ENCODE measurements around the gene ADH1B. TPM values are rescaled to one million over a fixed set of nuclear protein-coding genes. Genes with fewer than 3 reads are reported as not detected.
A peak's percentile ranks its signal among the peaks of the same experiment; 100 is the strongest.
"Not testable (repeated sequence)": the region's sequence is repeated elsewhere in the genome, so short reads cannot be mapped to it uniquely, and the experiment has no call there.

The ADH1B gene
- total RNA-seq (100 to 1,000 TPM; 312 to 427 TPM), polyA plus RNA-seq (ENCODE audit: insufficient read length in 6 of 6) (1,000 to 10,000 TPM in 4 of 6 donors, 100 to 1,000 TPM in 2; 961 to 1,119 (median 1,010) TPM)
- long read RNA-seq, donor 1, full-length matches to known transcripts: 272 of 618 reads
- long read RNA-seq, donor 1, partial matches to known transcripts: 336 of 618 reads
- long read RNA-seq, donor 1, other reads (novel, unspliced or antisense): 10 of 618 reads
- long read RNA-seq, donor 2, full-length matches to known transcripts: 185 of 337 reads
- long read RNA-seq, donor 2, partial matches to known transcripts: 152 of 337 reads
- long read RNA-seq, donor 2, other reads (novel, unspliced or antisense): 0 of 337 reads
- long read RNA-seq, donor 3, full-length matches to known transcripts: 145 of 217 reads
- long read RNA-seq, donor 3, partial matches to known transcripts: 72 of 217 reads
- long read RNA-seq, donor 3, other reads (novel, unspliced or antisense): 0 of 217 reads
- long read RNA-seq, donor 4, full-length matches to known transcripts: 131 of 183 reads
- long read RNA-seq, donor 4, partial matches to known transcripts: 38 of 183 reads
- long read RNA-seq, donor 4, other reads (novel, unspliced or antisense): 14 of 183 reads
- long read RNA-seq, donor 5, full-length matches to known transcripts: 241 of 436 reads
- long read RNA-seq, donor 5, partial matches to known transcripts: 190 of 436 reads
- long read RNA-seq, donor 5, other reads (novel, unspliced or antisense): 5 of 436 reads
- long read RNA-seq, donor 6, full-length matches to known transcripts: 270 of 401 reads
- long read RNA-seq, donor 6, partial matches to known transcripts: 121 of 401 reads
- long read RNA-seq, donor 6, other reads (novel, unspliced or antisense): 10 of 401 reads
- long read RNA-seq, donor 7, full-length matches to known transcripts: 231 of 293 reads
- long read RNA-seq, donor 7, partial matches to known transcripts: 62 of 293 reads
- long read RNA-seq, donor 7, other reads (novel, unspliced or antisense): 0 of 293 reads
- long read RNA-seq, donor 8, full-length matches to known transcripts: 215 of 322 reads
- long read RNA-seq, donor 8, partial matches to known transcripts: 107 of 322 reads
- long read RNA-seq, donor 8, other reads (novel, unspliced or antisense): 0 of 322 reads
- long read RNA-seq, donor 9, full-length matches to known transcripts: 1 of 1 reads
- long read RNA-seq, donor 9, partial matches to known transcripts: 0 of 1 reads
- long read RNA-seq, donor 9, other reads (novel, unspliced or antisense): 0 of 1 reads
- long read RNA-seq, donor 10, full-length matches to known transcripts: 181 of 200 reads
- long read RNA-seq, donor 10, partial matches to known transcripts: 15 of 200 reads
- long read RNA-seq, donor 10, other reads (novel, unspliced or antisense): 4 of 200 reads
- long read RNA-seq, donor 11: 0 reads
- long read RNA-seq, donor 12, full-length matches to known transcripts: 172 of 260 reads
- long read RNA-seq, donor 12, partial matches to known transcripts: 88 of 260 reads
- long read RNA-seq, donor 12, other reads (novel, unspliced or antisense): 0 of 260 reads

DNA sequence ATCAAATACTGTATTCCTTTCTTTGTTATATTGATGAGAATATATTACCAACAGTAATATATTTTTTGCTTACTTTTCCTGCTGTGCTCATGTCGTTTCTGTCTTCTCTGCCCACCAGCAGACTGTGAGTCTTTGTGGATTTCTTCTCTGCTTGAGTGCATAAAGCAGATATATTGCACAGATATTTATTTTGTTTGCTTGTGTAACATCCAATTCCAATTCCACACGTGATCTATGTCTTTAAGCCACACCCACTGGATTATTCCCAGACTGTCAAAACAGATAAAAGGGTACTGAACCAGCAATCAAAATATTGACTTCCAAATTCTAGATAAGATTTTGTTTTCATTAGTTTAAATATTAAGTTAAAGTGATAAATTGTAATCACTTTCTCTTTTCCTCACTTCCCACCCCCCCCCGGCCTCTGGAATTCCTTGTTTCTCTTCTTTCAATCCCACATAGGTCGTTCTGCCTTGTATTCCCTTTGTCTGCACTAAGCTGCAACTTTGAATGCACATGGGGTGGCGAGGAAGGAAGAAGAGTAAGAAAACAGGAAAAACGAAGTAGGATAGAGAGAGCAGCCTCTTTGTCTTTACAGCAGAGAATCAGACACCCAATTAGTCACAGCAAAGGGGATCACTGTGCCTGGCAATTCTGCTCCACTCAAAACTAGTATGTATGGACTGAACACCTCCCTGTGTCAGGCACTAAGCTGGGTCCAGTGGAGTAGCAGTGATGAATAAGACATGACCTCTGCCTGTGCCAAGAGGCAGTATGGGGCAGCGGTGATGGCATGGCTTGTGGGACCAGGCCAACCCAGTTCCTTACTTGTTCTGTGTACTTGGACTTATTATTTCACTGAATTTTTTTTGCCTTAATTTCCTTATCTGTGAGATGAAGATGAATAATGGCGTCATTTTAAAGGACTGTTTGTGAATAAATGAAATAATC lies at the start of gene ADH1B:
TSS of gene ADH1B (minus strand) at position 161 of the 951 bp plus-strand sequence. CDS start at position 91, 70 bp downstream.
- H3K36me3 ChIP-seq: no peaks in the 10 kb centered on the region
- intact Hi-C loops (cut with DNase I): no loop called here
- peak within 1 kb of the TSS; percentile 34 to 68 for H3K27ac ChIP-seq
- H3K27me3 ChIP-seq: no peaks in the 10 kb centered on the region
- no peaks in the 10 kb centered on the region for H3K9me3 ChIP-seq
- TF ChIP-seq, protein P1, sequence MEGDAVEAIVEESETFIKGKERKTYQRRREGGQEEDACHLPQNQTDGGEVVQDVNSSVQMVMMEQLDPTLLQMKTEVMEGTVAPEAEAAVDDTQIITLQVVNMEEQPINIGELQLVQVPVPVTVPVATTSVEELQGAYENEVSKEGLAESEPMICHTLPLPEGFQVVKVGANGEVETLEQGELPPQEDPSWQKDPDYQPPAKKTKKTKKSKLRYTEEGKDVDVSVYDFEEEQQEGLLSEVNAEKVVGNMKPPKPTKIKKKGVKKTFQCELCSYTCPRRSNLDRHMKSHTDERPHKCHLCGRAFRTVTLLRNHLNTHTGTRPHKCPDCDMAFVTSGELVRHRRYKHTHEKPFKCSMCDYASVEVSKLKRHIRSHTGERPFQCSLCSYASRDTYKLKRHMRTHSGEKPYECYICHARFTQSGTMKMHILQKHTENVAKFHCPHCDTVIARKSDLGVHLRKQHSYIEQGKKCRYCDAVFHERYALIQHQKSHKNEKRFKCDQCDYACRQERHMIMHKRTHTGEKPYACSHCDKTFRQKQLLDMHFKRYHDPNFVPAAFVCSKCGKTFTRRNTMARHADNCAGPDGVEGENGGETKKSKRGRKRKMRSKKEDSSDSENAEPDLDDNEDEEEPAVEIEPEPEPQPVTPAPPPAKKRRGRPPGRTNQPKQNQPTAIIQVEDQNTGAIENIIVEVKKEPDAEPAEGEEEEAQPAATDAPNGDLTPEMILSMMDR (IDR thresholded peaks at IDR 0.05): no peak
- peaks cover 4 to 5% of the 10 kb centered on the region in 2 donors for H3K4me1 ChIP-seq
- peak; percentile 25 for ATAC-seq
- H3K4me3 ChIP-seq: peak within 1 kb of the TSS; percentile 24 to 26
- peak in 2 of 4 donors; percentile 64 to 73 for DNase-seq

- H3K36me3 ChIP-seq; H3K27me3 ChIP-seq; ATAC-seq; H3K4me3 ChIP-seq; H3K27ac ChIP-seq; H3K4me1 ChIP-seq; intact Hi-C loops (cut with DNase I): not testable (repeated sequence)
- peaks cover 0 to 11% of the 10 kb centered on the region in 2 donors for H3K9me3 ChIP-seq
- DNase-seq: peak in 1 of 4 donors; percentile 47
Observed at GRCh38 chr4:99367817-99368216, 46.6 kb upstream of the ADH1B start.

DNA sequence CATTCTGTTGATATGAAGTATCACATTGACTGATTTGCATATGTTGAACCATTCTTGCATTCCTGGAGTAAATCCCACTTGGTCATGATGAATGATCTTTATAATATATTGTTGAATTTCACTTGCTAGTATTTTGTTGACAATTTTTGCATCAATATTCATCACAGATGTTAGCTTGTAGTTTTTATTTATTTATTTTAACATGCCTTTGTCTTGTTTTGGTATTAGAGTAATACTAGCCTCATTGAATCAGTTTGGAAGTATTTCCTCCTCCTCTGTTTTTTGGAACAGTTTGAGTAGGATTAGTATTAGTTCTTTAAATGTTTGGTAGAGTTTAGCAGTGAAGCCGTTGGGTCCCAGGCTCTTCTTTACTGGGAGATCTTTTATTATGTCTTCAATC lies 45.3 kb upstream of the ADH1B start:
- H3K36me3 ChIP-seq: no peaks in the 10 kb centered on the region
- no peaks in the 10 kb centered on the region for H3K27me3 ChIP-seq
- peaks cover 0 to 2% of the 10 kb centered on the region in 2 donors for H3K9me3 ChIP-seq
- no peak overlapping the region for H3K27ac ChIP-seq
- no peak overlapping the region for H3K4me3 ChIP-seq
- H3K4me1 ChIP-seq: no peaks in the 10 kb centered on the region
- DNase-seq: no peak
- no peak for ATAC-seq
- intact Hi-C loops (cut with DNase I): no loop called here
- TF ChIP-seq, protein P1 (IDR thresholded peaks at IDR 0.05): no peak

DNA sequence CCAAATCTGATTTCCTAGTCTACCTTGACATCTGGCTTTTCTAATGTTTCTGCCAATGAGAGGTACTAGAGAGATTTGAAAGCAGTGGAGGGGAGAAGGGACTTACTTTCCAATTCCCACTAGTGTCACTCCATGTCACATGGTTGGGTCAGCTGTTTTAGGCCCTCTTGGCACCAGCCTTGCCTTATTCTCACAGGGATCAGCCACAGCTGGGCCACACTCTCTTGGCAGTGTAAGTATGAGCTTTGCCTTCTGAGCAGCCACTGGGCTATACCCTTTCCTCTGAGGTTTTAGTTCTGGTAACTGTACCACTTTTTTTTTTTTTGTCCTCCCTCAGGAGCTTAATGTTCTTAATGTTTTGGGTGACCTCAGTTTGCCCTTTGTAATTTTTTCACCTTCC lies 41.6 kb upstream of the ADH1B start:
- H3K27ac ChIP-seq: no peak overlapping the region
- no peaks in the 10 kb centered on the region for H3K36me3 ChIP-seq
- ATAC-seq (no peak), DNase-seq (no peak)
- H3K4me3 ChIP-seq: no peak overlapping the region
- H3K4me1 ChIP-seq: no peaks in the 10 kb centered on the region
- H3K27me3 ChIP-seq: no peaks in the 10 kb centered on the region
- H3K9me3 ChIP-seq: peaks cover 0 to 5% of the 10 kb centered on the region in 2 donors
- TF ChIP-seq, protein P1 (IDR thresholded peaks at IDR 0.05): no peak
- intact Hi-C loops (cut with DNase I): no loop called here

Measured in left lung (tissue), 14 donors.